T-helper 9 cell (primary cell): ENCODE measurements around the gene FN1.
"Not testable (repeated sequence)": the region's sequence is repeated elsewhere in the genome, so short reads cannot be mapped to it uniquely, and the experiment has no call there.

Source experiments
- DNase-seq: peaks from one replicate; pipeline ENCODE4 v3.0.0-alpha.2; 2020

Gene FN1

GRCh38 chr2:215422676-215423075, 13.2 kb downstream of the FN1 start:
- DNase-seq, result no peak

GRCh38 chr2:215421859-215422461, 13.9 kb downstream of the FN1 start:
- no peak for DNase-seq

DNA sequence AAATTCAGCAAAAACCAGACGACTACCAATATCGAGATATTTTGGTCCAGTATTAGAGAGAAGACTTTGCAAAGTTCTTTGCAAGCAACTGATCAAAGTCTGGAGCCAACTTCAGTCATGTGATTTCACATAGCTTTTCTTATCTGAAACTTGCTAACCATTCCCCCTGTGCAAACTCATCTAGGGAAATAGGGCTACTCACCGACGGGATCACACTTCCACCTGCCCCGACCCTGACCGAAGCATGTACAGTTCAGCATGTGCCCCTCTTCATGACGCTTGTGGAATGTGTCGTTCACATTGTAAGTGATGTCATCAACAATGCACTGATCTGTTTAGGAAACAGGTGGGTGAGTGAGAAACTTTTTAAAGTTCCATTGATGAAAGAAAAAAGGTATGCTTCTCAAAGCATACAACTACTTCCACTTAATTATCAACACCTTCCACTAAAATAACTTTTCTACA, 15.4 kb downstream of the FN1 start:
- DNase-seq, result no peak

GRCh38 chr2:215419769-215420470, 15.9 kb downstream of the FN1 start:
- DNase-seq, result no peak

DNA sequence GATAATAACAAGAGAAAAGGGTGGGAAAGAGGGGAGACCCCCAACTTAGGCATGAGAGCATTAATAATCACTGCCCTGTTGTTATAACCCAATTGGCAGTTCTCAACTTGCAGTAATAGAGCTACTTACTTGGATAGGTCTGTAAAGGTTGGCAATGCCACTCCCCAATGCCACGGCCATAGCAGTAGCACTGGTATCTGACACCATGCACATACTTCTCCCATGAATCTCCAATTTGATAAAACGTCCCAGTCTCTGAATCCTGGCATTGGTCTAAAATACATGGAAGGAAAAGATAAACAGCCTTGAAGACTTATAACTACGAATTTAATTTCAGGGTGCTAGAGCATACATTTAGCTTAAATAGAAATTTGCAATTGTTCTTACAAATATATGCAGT, 16.8 kb downstream of the FN1 start:
- no peak for DNase-seq

DNA sequence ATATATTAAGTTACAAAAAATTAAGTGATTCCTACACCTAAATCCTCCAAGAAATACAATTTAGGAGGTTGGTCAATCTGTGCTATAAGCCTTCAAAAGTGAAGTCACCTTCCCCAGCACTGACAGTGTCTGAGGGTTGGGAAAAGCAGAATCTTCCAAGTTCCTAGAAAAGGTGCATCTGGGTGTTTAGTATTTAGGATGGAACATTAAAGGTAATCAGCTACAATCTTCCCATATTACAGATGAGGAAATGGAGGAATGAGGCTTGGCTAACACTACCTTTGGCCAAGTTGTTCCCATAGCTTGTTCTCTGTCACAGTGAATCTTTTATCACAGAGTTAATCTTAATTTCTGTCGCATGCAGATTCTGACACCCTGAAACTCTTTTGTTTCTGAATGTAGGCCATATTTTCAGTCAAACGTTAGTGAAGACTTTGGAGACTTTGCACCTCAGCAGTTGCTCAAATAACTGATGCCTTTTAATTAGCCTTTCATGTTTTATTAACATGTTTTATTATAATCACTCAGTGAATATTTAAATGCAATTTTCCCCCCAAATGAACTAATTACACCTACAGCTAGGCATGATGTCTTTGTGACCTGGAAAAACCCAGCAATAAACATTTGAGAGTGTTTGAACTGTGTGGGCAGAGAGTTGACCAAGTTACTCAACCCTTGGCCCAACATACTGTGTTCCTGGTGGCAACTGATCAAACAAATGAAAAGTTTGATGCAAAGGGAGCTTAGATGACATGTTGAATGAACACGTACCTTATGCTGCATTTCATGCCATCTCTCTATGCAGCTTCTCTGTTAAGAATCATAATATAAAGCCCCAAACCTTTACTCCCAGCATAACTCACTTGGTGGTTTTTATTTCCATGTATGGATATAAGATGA, 17.6 kb downstream of the FN1 start:
- no peak for DNase-seq

- no peak for DNase-seq
Measured at GRCh38 chr2:215417400-215417951, 18.4 kb downstream of the FN1 start.

DNA sequence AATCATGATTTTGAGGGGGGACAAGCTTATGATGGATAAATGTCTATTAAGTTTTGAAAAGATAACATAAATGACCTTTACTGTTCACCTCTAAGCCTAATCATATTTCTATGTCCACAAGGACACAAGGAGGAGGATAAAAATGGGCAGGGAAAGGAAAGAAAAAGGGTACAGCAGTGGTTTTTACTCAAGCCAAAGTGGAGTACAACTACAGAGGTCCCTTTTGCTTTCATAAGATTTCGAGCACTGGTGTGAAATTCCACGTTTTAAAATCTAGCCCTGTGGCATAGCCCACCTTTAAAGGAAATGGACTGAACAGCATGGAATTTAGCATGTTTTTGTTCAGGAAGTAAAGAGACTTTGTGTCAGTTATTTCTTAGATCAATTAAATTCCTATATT, 19.2 kb downstream of the FN1 start:
- no peak for DNase-seq

GRCh38 chr2:215415820-215416577, 19.9 kb downstream of the FN1 start:
- no peak for DNase-seq

- no peak for DNase-seq
Measured at GRCh38 chr2:215415218-215415617, 20.6 kb downstream of the FN1 start.

DNA sequence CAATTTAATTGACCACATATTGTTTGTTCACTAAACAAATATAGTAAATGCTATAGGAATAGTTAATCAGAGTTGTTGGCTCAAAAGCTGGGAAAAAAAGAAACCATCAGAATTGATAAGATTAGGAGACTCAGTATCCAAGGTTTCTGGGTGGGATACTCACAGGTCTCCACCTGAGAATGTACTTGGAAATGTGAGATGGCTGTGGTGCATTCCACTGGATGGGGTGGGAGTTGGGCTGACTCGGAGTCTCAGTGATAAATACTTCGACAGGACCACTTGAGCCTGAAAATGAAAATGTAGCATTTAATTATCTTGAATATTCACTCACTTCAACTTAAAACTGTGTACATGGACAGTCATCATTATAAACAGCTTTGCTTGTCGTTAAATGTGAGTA, 21.2 kb downstream of the FN1 start:
- DNase-seq, result no peak

DNA sequence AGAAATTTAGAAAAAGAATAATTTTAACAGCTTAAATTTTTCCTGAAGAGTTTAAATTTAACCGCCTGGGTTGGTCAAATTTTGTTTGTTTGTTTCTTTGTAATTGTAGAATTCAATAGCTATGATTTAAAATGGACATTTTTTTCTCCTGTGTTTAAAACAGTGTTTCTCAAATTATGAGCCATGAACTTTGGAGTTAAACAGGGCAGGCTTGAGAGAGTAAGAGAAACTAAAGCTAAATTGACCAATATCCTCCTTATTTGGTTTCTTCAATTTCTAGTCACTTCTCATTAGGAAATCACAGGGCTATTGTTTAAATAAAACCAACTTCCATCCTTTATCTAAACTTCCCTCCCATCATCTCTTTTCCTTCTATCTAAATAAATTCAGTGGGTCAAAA, 21.9 kb downstream of the FN1 start:
- no peak for DNase-seq

DNA sequence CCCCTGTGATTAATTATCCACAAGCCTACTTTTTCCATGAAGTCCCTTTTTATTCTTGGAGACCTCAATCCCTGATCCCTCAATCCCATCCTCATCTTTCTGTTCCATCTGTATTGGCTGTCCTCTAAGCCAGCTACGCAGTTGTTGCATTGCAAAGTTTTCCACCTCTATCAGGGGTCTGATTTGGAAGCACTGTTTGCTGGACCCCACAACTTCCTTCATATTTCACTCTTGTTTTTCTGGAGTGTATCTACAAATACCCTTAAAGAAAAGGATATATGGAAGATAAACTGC, 22.4 kb downstream of the FN1 start:
- no peak for DNase-seq

DNA sequence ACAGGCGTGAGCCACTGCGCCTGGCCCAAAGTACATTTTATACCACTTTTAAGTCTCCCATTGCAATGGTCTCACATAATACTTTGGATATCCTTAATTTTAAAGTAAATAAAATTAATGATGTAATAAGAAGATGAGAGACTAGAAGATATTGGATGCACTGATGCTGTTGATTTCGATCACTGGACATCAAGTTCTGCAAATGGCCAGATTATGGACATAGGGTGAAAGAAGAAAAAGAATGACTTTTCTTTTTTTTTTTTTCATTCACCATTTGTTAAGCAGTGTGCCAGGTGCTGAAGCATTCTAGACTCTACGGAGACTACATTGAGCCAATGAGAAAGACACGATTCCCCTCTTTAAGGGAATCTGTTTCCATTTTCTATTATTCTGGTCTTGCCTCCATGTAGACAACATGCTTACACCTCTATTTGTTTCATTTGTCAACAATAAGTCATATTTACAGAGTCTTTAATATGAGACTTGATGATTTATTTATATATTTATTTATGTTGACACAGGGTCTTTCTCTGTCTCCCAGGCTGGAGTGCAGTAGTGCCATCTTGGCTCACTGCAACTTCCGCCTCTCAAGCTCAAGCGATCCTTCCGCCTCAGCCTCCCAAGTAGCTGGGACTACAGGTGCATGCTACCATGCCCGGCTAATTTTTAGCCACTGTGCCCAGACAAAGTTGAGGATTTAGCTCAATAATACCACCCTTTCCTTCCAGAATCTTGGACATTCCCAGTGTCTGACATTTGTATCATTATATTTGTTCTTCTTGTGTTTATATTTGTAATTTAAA, 23.7 kb downstream of the FN1 start:
- no peak for DNase-seq

DNA sequence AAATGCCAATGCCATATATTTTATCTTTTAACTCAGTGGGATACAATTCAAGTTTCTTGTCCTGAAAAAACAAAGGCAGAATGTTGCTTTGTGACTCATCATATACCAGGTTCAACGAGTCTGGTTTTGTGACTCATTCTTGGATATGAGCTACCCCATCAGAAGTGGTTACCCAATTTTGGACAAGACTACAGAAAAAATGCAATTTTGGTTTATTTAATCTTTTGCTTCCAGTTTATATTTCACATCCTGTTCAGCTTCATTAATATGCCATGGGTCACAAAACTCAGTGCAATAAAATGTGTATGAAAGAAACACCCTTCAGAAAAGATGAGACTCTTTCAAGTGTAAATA, 25.0 kb downstream of the FN1 start:
- no peak for DNase-seq

DNA sequence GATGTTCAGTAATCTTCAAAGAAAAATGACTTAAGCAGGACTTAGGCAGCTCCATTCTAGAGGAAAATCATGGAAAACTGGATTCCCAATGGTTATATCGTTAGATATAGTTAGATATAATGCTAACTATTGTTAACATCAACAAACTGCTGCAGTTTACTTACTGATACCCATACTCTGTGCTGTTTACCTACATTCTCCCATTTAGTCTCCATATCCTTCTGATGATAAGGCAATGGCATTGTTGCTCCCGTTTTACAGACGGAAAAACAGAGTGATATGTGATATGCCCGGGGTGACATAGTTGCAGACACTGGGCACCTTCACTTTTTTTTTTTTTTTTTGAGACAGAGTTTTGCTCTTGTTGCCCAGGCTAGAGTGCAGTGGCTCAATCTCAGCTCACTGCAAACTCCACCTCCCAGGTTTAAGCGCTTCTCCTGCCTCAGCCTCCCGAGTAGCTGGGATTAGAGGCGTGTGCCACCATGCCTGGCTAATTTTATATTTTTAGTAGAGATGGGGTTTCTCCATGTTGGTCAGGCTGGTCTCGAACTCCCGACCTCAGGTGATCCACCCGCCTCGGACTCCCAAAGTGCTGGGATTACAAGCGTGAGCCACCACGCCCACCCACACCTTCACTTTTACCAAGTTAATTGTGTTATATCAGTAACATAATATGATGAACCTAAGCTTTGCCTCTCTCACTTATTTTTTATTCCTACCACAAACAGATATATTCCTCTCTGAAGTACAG, 25.5 kb downstream of the FN1 start:
- not testable (repeated sequence) for DNase-seq

DNA sequence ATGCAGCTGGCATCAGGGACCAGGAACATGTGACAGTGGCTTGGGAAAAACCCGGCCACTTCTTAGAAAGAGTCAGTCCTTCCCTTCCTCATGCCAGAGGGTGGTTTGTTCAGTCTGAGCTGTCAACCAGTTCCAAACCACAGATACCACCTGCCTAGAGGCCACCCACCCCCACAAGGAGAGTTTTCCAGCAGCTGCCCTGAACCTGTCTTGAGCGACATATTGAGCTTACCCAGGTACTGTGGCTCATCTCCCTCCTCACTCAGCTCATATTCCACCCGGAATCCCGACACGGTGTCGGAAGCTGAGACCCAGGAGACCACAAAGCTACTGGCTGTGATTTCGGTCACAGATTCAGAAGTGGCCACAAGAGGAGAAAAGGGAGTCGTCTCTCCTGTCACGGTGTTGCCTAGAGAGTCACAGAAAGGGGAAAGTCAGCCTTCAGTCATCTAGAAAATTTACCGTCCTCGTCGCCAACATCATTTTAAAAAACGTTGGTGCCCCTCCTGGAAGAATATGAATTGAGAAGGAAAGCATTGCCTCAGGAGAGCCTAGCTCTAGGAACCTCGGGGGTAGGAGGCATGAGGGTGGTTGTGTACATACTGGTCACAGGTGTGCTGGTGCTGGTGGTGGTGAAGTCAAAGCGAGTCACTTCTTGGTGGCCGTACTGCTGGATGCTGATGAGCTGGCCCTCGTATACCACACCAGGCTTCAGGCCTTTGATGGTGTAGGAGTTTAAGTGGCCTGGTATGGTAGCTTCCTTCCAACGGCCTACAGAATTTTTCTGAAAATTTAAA, 26.3 kb downstream of the FN1 start:
- DNase-seq, result no peak

DNA sequence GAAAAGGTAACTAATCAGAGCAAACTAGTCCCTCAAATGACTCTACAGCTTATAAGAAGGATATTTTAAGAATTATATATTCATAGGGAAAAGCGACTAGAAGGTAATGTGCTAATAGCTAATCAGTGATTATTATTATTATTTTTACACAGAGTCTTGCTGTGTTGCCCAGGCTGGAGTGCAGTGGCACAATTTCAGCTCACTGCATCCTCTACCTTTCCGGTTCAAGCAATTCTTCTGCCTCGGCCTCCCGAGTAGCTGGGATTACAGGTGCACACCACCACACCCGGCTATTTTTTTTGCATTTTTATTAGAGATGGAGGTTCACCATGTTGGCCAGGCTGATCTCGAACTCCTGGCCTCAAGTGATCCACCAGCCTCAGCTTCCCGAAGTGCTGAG, 27.4 kb downstream of the FN1 start:
- not testable (repeated sequence) for DNase-seq

DNA sequence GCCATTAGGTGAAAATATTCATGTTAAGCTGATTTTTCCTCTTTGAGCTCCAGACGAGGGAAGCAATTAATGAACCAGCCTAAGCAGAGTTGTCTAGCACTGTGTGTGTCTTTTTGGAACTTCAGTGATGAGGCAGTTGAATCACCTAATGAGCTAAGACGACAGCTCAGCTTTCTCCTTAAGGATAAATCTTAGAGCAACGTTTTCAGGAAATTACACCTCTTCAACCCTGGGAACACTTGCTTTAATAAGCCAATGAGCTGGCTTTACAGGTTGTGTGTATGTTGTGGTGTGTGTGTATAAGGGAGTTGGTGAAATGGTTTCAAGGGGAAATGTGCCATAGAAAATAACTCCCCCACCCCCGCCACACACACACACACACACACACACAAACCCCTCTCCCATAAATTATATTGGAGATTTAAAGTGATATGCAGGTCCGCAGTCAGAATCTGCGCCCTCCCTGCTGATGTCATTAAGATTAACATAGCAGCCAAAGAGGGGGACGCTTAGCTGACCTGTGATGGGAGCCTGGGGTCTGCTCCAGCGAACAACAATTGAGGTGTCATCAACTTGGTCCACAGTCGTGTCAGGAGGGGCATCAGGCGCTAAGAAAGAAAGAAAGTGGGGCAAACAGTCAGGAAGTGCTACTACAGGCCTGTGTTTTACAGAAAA, 28.1 kb downstream of the FN1 start:
- no peak for DNase-seq

GRCh38 chr2:215407061-215407460, 28.8 kb downstream of the FN1 start:
- DNase-seq, result no peak
